Prostate gland (tissue), 2 donors: ENCODE results near the gene ALG14. TPM values are rescaled to one million over a fixed set of nuclear protein-coding genes. Genes with fewer than 3 reads are reported as not detected.
A peak's percentile ranks its signal among the peaks of the same experiment; 100 is the strongest.

Experiments used
- DNase-seq: peaks from one replicate; pipeline ENCODE4 v3.0.0-alpha.2; 2019; ENCODE audit warnings: low spot score
- H3K27ac ChIP-seq, 2 donors: fragments of 200-600 bp; sonication (generic); 2 replicates each; pipeline ENCODE4 v1.5.1; 2017 to 2019
- H3K27me3 ChIP-seq: fragments of 200-600 bp; sonication (generic); replicated peaks from 2 replicates; pipeline ENCODE4 v1.5.1; 2019; ENCODE audit not compliant: insufficient read depth
- H3K36me3 ChIP-seq, 2 donors: fragments of 200-600 bp; sonication (generic); 1 replicate in 1 of 2; 2 replicates in 1 of 2; pipeline versions ENCODE4 v1.5.1 to v1.8.1; 2017 to 2019
- H3K4me1 ChIP-seq: fragments of 200-600 bp; sonication (generic); replicated peaks from 2 replicates; pipeline ENCODE4 v1.5.1; 2019
- H3K4me3 ChIP-seq, 2 donors: fragments of 200-600 bp; sonication (generic); 2 replicates each; pipeline ENCODE4 v1.5.1; 2017 to 2019
- H3K9me3 ChIP-seq: fragments of 200-600 bp; sonication (generic); 2 replicates; pipeline ENCODE4 v1.5.1; 2017
- POLR2A ChIP-seq: fragments of 450-650 bp; IDR thresholded peaks from one replicate; pipeline ENCODE4 v1.6.1; 2016; ENCODE audit warnings: antibody characterized with exemption, mild to moderate bottlenecking
- POLR2AphosphoS5 ChIP-seq: sonication (generic); formaldehyde crosslinking; IDR thresholded peaks from one replicate; pipeline ENCODE4 v1.6.1; 2017; ENCODE audit warnings: antibody characterized with exemption
- WGBS: methylation state at CpG from one replicate; pipeline ENCODE4 v1.1.5; 2018; 5-methylcytosine and 5-hydroxymethylcytosine counted together
- intact Hi-C: fragments of 100-400 bp; cut with DNase I; formaldehyde crosslinking; loops from one replicate; pipeline ENCODE4 v1.14.2; 2022
- total RNA-seq, 2 donors: library from RNA; depleted of rRNA; stranded (reverse); fragments of >200 nt; gene quantifications; one replicate each; pipeline ENCODE4 v1.1.0, GENCODE V29; 2016
- TF ChIP-seq, protein P1 (sequence below), 4 experiments: fragments of 200-600 bp in 2 of 4; fragments of 450-650 bp in 2 of 4; sonication (generic) in 2 of 4; IDR thresholded peaks; 1 replicate in 3 of 4; 2 replicates in 1 of 4; pipeline ENCODE4 v1.5.1; 2016 to 2019; ENCODE audit warnings: antibody characterized with exemption in 4 of 4, mild to moderate bottlenecking in 2 of 4, moderate library complexity in 2 of 4

ALG14 gene
- total RNA-seq, 2 donors from 2014 or later = 2.0 to 2.3 TPM

DNA sequence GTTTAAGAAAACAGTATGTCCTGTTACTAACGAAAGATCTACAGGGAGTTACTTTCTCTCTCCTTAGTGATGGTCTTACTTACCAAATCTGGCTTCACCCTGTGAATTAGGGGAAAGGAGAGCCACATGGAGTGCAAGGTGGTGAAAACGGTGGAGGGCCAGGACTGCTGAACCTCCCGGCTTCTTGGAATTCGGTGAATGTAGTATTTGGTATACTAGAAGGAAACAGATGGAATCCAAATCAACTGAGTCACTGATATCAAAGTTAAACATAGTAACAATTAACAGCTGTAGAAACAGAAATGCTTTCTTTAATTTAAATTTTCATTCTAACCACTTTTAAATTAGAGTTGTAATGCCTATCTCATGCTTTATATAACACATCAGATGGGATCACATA is 45.7 kb downstream of the ALG14 start:
- Histone ChIP-seq H3K27ac (no peak overlapping the region), H3K27me3 (no peaks in the 10 kb centered on the region), H3K36me3 (no peaks in the 10 kb centered on the region), H3K9me3 (no peaks in the 10 kb centered on the region), H3K4me1 (no peaks in the 10 kb centered on the region), H3K4me3 (no peak overlapping the region)
- 89% methylated on average over 4 of the region's 4 CpGs for WGBS
- TF ChIP-seq, protein P1, sequence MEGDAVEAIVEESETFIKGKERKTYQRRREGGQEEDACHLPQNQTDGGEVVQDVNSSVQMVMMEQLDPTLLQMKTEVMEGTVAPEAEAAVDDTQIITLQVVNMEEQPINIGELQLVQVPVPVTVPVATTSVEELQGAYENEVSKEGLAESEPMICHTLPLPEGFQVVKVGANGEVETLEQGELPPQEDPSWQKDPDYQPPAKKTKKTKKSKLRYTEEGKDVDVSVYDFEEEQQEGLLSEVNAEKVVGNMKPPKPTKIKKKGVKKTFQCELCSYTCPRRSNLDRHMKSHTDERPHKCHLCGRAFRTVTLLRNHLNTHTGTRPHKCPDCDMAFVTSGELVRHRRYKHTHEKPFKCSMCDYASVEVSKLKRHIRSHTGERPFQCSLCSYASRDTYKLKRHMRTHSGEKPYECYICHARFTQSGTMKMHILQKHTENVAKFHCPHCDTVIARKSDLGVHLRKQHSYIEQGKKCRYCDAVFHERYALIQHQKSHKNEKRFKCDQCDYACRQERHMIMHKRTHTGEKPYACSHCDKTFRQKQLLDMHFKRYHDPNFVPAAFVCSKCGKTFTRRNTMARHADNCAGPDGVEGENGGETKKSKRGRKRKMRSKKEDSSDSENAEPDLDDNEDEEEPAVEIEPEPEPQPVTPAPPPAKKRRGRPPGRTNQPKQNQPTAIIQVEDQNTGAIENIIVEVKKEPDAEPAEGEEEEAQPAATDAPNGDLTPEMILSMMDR (IDR thresholded peaks at IDR 0.05) = no peak
- TF ChIP-seq POLR2AphosphoS5 (no peak), POLR2A (no peak)
- intact Hi-C loops = no loop called here
- no peak for DNase-seq

GRCh38 chr1:95023399-95024043 is 49.2 kb downstream of the ALG14 start:
- Histone ChIP-seq H3K36me3 (no peaks in the 10 kb centered on the region), H3K9me3 (no peaks in the 10 kb centered on the region), H3K27me3 (no peaks in the 10 kb centered on the region), H3K27ac (peak overlapping the region; percentile 16 to 60), H3K4me1 (no peaks in the 10 kb centered on the region), H3K4me3 (no peak overlapping the region)
- no peak for TF ChIP-seq POLR2AphosphoS5
- TF ChIP-seq POLR2A = no peak
- TF ChIP-seq, protein P1 (IDR thresholded peaks at IDR 0.05) = no peak
- 71% methylated on average over 3 of the region's 3 CpGs for WGBS
- no peak for DNase-seq
- intact Hi-C loops = loop anchor here (5.0 kb wide), 2 partner anchors 96 to 171 kb away; partner anchors contain the start of gene CNN3

DNA sequence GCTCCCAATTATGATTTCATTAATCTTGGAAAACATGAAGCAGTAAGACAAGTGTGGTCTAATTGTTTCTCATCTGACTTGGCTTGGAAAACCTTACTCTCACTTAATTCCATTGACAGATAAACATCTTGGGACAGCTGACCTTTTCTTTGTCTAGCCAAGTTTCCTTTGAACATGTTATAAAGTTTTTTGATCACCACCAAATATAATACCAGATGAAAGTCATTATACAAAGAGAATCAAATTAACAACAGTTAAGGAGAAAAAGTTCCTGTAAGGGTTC is 50.2 kb downstream of the ALG14 start:
- H3K27ac ChIP-seq = peak overlapping the region; percentile 51 to 60

DNA sequence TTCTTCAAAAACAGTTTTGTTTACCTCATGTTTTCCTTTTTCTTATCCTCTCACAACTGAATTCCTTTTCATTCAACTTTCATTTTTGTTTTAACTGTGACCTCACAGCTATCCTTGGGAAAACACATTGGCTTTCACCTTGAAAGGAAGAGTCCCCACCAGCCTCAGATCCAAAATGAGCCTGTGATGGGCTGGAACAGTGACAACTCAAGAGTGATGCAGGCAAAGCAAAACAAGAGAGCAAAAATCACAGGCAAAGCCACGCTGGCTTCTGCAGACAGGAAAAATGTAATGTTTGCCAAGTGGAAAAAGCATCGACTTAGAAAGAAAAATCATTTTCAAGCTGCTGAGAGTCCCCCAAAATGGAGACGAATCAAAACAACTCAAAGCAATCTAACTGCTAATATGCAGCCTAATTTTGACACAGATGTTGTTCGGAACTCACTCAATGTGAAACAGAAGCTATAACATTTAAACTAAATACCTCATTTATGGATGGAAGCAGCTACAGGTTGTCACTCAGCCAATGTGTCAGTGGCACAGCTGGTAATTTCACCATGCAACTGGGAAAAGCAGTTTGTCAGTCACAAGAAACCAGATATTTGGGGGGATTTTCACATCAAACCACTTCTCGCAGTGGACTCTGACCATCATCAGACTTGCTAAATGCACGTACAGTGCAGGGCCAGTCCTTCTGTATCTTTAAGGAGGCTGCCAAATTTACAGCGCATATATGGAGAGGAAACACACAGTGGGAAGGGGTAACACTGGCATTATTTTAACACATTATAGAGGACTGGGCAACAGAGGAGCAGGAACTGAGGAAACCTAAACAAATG is 50.7 kb downstream of the ALG14 start:
- no peaks in the 10 kb centered on the region for H3K4me1 ChIP-seq
- intact Hi-C loops = loop anchor here (5.0 kb wide), 2 partner anchors 95 to 170 kb away; partner anchors contain the start of gene CNN3
- H3K27me3 ChIP-seq = no peaks in the 10 kb centered on the region
- no peak for TF ChIP-seq POLR2AphosphoS5
- TF ChIP-seq, protein P1 (IDR thresholded peaks at IDR 0.05) = no peak
- TF ChIP-seq POLR2A = no peak
- H3K9me3 ChIP-seq = no peaks in the 10 kb centered on the region
- no peak overlapping the region for H3K4me3 ChIP-seq
- WGBS = 32% methylated on average over 7 of the region's 7 CpGs
- DNase-seq = no peak
- peak overlapping the region; percentile 60 for H3K27ac ChIP-seq
- H3K36me3 ChIP-seq = no peaks in the 10 kb centered on the region

More for the DNA sequence above, 50.2 kb downstream of the ALG14 start:
- intact Hi-C loops = loop anchor here (5.0 kb wide), 2 partner anchors 95 to 170 kb away; partner anchors contain the start of gene CNN3
- no peak for DNase-seq
- Histone ChIP-seq H3K4me3 (no peak overlapping the region), H3K9me3 (no peaks in the 10 kb centered on the region), H3K36me3 (no peaks in the 10 kb centered on the region), H3K27me3 (no peaks in the 10 kb centered on the region), H3K4me1 (no peaks in the 10 kb centered on the region)
- TF ChIP-seq, protein P1 (IDR thresholded peaks at IDR 0.05) = no peak
- no peak for TF ChIP-seq POLR2AphosphoS5
- no peak for TF ChIP-seq POLR2A
